Upper lobe of left lung (tissue), 6 donors: Measurements from ENCODE around the gene C2orf81. TPM values are rescaled to one million over a fixed set of nuclear protein-coding genes. Genes with fewer than 3 reads are reported as not detected.

ENCODE experiments used
- ATAC-seq, 2 donors: fragments of 200-7000 bp; cut with Tn5 transposase; one replicate each; pipeline ENCODE4 v1.9.1; 2022; ENCODE audit warnings: mild to moderate bottlenecking in 2 of 2, moderate library complexity in 2 of 2; ENCODE audit not compliant: low FRiP score in 2 of 2
- DNase-seq, 2 donors: peaks; one replicate each; pipeline ENCODE4 v3.0.0-alpha.2; 2019 to 2020
- H3K27ac ChIP-seq, 4 donors: fragments of 200-600 bp; sonication (generic); one replicate each; pipeline ENCODE4 v1.5.1; 2016 to 2019
- H3K27me3 ChIP-seq, 4 donors: fragments of 200-600 bp; sonication (generic); one replicate each; pipeline ENCODE4 v1.5.1; 2017 to 2019
- H3K36me3 ChIP-seq, 4 donors: fragments of 200-600 bp; sonication (generic); one replicate each; pipeline ENCODE4 v1.5.1; 2016 to 2019
- H3K4me1 ChIP-seq, 4 donors: fragments of 200-600 bp; sonication (generic); one replicate each; pipeline ENCODE4 v1.5.1; 2018 to 2019
- H3K4me3 ChIP-seq, 4 donors: fragments of 200-600 bp; sonication (generic); one replicate each; pipeline ENCODE4 v1.5.1; 2017 to 2019; ENCODE audit warnings: mild to moderate bottlenecking in 2 of 4, moderate library complexity in 1 of 4
- H3K9me3 ChIP-seq, 4 donors: fragments of 200-600 bp; sonication (generic); one replicate each; pipeline ENCODE4 v1.5.1; 2018 to 2019
- CTCF ChIP-seq, 6 experiments: fragments of 450-650 bp in 4 of 6; fragments of 200-600 bp in 2 of 6; sonication (generic) in 2 of 6; IDR thresholded peaks; one replicate each; pipeline ENCODE4 v1.5.1; 2016 to 2019; ENCODE audit warnings: antibody characterized with exemption in 6 of 6
- EP300 ChIP-seq, 4 donors: sonication (generic); formaldehyde crosslinking; IDR thresholded peaks; one replicate each; pipeline ENCODE4 v1.5.1; 2017; ENCODE audit warnings: antibody characterized with exemption in 4 of 4, control low read depth in 2 of 4
- POLR2A ChIP-seq, 4 donors: fragments of 450-650 bp; IDR thresholded peaks; one replicate each; pipeline ENCODE4 v1.5.1; 2016 to 2017; ENCODE audit warnings: antibody characterized with exemption in 4 of 4, mild to moderate bottlenecking in 2 of 4
- POLR2AphosphoS5 ChIP-seq, 2 donors: sonication (generic); formaldehyde crosslinking; IDR thresholded peaks; one replicate each; pipeline ENCODE4 v1.5.1; 2017; ENCODE audit warnings: antibody characterized with exemption in 2 of 2
- WGBS, 2 donors: methylation state at CpG; one replicate each; pipeline ENCODE4 v1.1.5; 2017 to 2018; 5-methylcytosine and 5-hydroxymethylcytosine counted together
- total RNA-seq, 6 donors: library from RNA; depleted of rRNA in 4 of 6; stranded (reverse); fragments of >200 nt in 4 of 6; gene quantifications; one replicate each; pipeline versions ENCODE4 v1.1.0 to v1.2.1, GENCODE V29; 2016 to 2021
- donor health status: DM: no; HTN: no; CAD: no; lungs with moderate emphysema.
- donor health status: DM: no; HTN: yes; CAD: no; lungs with severe emphysema.

The C2orf81 gene
- total RNA-seq, 6 donors from 2014 or later: 2.6 to 12.3 (median 5.7) TPM

DNA sequence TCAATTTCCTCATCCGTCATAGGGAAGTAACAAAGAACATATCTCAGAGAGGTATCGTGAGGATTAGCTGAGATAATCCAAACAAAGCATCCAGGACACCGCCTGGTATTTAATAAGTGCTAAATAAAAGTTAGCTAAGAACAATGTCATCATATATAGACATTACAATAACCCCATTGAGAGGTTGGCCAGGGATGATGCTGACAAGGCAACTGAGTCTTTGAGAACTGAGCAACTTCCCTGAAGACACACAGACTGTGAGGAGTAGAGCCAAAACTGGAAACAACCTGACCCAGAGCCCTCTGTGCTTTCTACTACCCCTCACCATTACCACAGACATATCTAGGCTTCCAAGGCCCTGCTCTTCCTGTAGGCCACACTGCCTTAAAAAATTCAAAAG lies 39.7 kb downstream of the C2orf81 start:
- ATAC-seq: no peak
- WGBS, 2 donors: 69 to 90% methylated on average over 3 of the region's 3 CpGs
- H3K27ac ChIP-seq: peak overlapping the region in 3 of 4 donors; percentile 10 to 72 (median 60)
- no peaks in the 10 kb centered on the region for H3K9me3 ChIP-seq
- no peak for TF ChIP-seq POLR2AphosphoS5 (IDR thresholded peaks at IDR 0.05)
- TF ChIP-seq CTCF (IDR thresholded peaks at IDR 0.05): no peak
- TF ChIP-seq EP300 (IDR thresholded peaks at IDR 0.05): no peak
- no peak for TF ChIP-seq POLR2A (IDR thresholded peaks at IDR 0.05)
- H3K4me3 ChIP-seq: no peak overlapping the region
- DNase-seq: no peak
- H3K4me1 ChIP-seq: peaks cover 48 to 71% (median 55%) of the 10 kb centered on the region in 4 donors
- H3K27me3 ChIP-seq: no peaks in the 10 kb centered on the region
- H3K36me3 ChIP-seq: peaks cover 3 to 21% (median 10%) of the 10 kb centered on the region in 4 donors

DNA sequence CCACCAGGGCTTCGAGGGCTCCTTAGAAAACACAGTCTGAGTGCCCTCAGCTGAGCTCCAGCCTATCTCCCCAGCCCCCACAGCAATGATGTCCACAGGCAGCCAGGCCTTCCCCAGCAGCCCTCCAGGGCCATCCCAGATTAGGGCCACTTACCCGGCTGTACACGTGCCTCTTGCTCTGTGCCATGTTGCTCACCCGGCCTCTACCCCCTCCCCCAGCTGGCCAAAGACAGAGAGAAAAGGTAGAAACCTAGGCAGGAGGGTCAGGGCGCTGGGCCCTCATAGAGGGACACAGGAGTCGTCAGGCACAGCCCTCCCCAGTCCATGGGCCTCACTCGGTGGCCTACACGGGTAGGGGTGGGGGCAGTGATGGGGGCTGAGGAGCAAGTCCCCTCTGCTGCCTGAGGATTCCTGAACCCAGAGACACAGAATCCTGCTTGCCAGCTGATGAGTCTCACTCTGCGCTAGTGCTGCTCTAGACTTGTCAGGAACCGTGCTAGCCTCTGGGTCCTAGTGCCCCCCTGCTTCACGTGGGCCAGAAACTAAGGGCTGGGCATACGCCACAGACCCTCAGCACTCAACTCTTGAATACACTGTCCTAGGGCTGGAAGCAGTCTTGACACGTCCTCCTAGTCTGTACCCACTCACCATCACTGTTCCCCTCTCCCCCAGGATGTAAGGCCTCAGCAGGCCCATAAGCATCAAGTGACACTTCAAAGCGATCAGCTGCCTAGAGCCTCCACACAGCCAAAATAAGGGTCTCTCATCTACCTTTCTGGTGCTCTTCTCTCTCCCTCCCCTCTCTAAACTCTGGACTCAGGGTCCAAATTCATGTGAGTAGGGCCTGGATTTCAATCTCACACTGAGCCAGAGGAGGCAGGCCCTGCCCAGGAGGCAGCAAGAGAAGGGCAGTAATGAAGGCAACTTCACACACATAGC lies 41.3 kb downstream of the C2orf81 start, which contains the start of gene DCTN1:
TSS of gene DCTN1 (minus strand) at position 461 of the 939 bp plus-strand sequence. CDS start at position 187, 274 bp downstream.
- peak; percentile 73 to 85 for ATAC-seq
- TF ChIP-seq CTCF (IDR thresholded peaks at IDR 0.05) (no peak), POLR2AphosphoS5 (IDR thresholded peaks at IDR 0.05) (peak in 1 of 2 donors; percentile 35)
- peaks cover 48 to 59% (median 51%) of the 10 kb centered on the region in 4 donors for H3K4me1 ChIP-seq

DNA sequence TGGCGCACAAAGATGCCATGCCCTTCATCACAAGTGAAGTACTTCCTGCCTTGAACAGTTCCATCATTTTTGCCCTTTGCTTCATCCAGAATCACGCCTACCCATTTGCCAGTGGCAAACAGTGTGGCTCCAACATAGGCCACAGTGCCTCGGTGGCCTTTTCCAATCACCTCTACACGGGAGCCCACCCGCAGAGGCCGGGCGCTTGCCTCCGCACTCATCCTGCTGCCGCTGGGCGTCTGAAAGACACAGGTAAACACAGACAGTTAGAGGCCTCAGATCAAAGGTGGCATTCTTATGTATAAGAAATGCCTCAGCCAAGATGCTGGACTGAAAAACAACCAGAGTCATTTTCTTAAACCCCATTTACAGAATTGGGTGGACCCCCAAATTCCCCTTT lies 43.4 kb downstream of the C2orf81 start:
- peaks cover 3 to 27% (median 19%) of the 10 kb centered on the region in 4 donors for H3K36me3 ChIP-seq
- peaks cover 35 to 54% (median 41%) of the 10 kb centered on the region in 4 donors for H3K4me1 ChIP-seq
- no peak overlapping the region for H3K4me3 ChIP-seq
- H3K9me3 ChIP-seq: no peaks in the 10 kb centered on the region
- ATAC-seq (no peak), DNase-seq (peak in 1 of 2 donors; percentile 52)
- no peak overlapping the region for H3K27ac ChIP-seq
- H3K27me3 ChIP-seq: no peaks in the 10 kb centered on the region
- 94 to 95% methylated on average over 10 of the region's 10 CpGs for WGBS, 2 donors
- TF ChIP-seq CTCF (IDR thresholded peaks at IDR 0.05) (no peak), POLR2AphosphoS5 (IDR thresholded peaks at IDR 0.05) (no peak), EP300 (IDR thresholded peaks at IDR 0.05) (no peak), POLR2A (IDR thresholded peaks at IDR 0.05) (no peak)

More for the DNA sequence above, 41.3 kb downstream of the C2orf81 start, which contains the start of gene DCTN1:
- WGBS, 2 donors: 29 to 47% methylated on average over 3 to 14 of the region's 14 CpGs
- H3K4me3 ChIP-seq: peak within 1 kb of the TSS in 3 of 4 donors; percentile 18 to 47 (median 46)
- H3K27me3 ChIP-seq: no peaks in the 10 kb centered on the region
- H3K27ac ChIP-seq: peak within 1 kb of the TSS in 3 of 4 donors; percentile 48 to 69 (median 65)
- peaks cover 3 to 28% (median 17%) of the 10 kb centered on the region in 4 donors for H3K36me3 ChIP-seq
- no peaks in the 10 kb centered on the region for H3K9me3 ChIP-seq
- DNase-seq: peak; percentile 35 to 69

GRCh38 chr2:74375838-74376237 lies 45.6 kb downstream of the C2orf81 start:
- H3K27me3 ChIP-seq: no peaks in the 10 kb centered on the region
- WGBS, 2 donors: 74 to 95% methylated on average over 2 of the region's 2 CpGs
- H3K4me1 ChIP-seq: peaks cover 18 to 37% (median 31%) of the 10 kb centered on the region in 4 donors
- no peak overlapping the region for H3K27ac ChIP-seq
- no peak for DNase-seq
- no peaks in the 10 kb centered on the region for H3K9me3 ChIP-seq
- ATAC-seq: no peak
- peaks cover 8 to 43% (median 26%) of the 10 kb centered on the region in 4 donors for H3K36me3 ChIP-seq
- no peak for TF ChIP-seq POLR2A (IDR thresholded peaks at IDR 0.05)
- no peak for TF ChIP-seq POLR2AphosphoS5 (IDR thresholded peaks at IDR 0.05)
- TF ChIP-seq EP300 (IDR thresholded peaks at IDR 0.05): no peak
- TF ChIP-seq CTCF (IDR thresholded peaks at IDR 0.05): no peak
- no peak overlapping the region for H3K4me3 ChIP-seq
